Fibroblast of skin of abdomen (primary cell): ENCODE data around the gene CFAP92.

Source experiments
- DNase-seq: peaks from one replicate; pipeline ENCODE4 v3.0.0-alpha.2; 2013

The CFAP92 gene

GRCh38 chr3:129025108-129025507, 31.2 kb upstream of the CFAP92 start:
- no peak for DNase-seq

GRCh38 chr3:129023909-129024308, 30.0 kb upstream of the CFAP92 start:
- DNase-seq = no peak

- no peak for DNase-seq
These were observed 29.1 kb upstream of the CFAP92 start for GRCh38 chr3:129023008-129023358.

GRCh38 chr3:129022114-129023007, 28.5 kb upstream of the CFAP92 start:
- DNase-seq = peak; percentile 39

GRCh38 chr3:129021140-129021551, 27.3 kb upstream of the CFAP92 start:
- no peak for DNase-seq

GRCh38 chr3:129020691-129021090, 26.8 kb upstream of the CFAP92 start:
- no peak for DNase-seq

- DNase-seq = no peak
These were observed 25.4 kb upstream of the CFAP92 start for GRCh38 chr3:129019266-129019665.

- DNase-seq = no peak
These were observed 24.9 kb upstream of the CFAP92 start for GRCh38 chr3:129018751-129019150.

GRCh38 chr3:129018271-129018670, 24.4 kb upstream of the CFAP92 start:
- DNase-seq = no peak

- no peak for DNase-seq
These were observed 23.6 kb upstream of the CFAP92 start for GRCh38 chr3:129017484-129017899.

- DNase-seq = no peak
These were observed 23.0 kb upstream of the CFAP92 start for GRCh38 chr3:129016720-129017483.

GRCh38 chr3:129016356-129016719, 22.5 kb upstream of the CFAP92 start:
- no peak for DNase-seq

GRCh38 chr3:129015388-129016105, 21.7 kb upstream of the CFAP92 start:
- no peak for DNase-seq

GRCh38 chr3:129014793-129015345, 21.0 kb upstream of the CFAP92 start:
- no peak for DNase-seq

- no peak for DNase-seq
These were observed 20.3 kb upstream of the CFAP92 start for GRCh38 chr3:129014148-129014547.

- no peak for DNase-seq
These were observed 19.6 kb upstream of the CFAP92 start for GRCh38 chr3:129013491-129013891.

GRCh38 chr3:129010310-129010956, 16.6 kb upstream of the CFAP92 start:
- no peak for DNase-seq

GRCh38 chr3:129009266-129009665, 15.4 kb upstream of the CFAP92 start:
- DNase-seq = no peak

- DNase-seq = no peak
These were observed 13.9 kb upstream of the CFAP92 start for GRCh38 chr3:129007792-129008191.

GRCh38 chr3:129006864-129007263, 13.0 kb upstream of the CFAP92 start:
- DNase-seq = no peak

- no peak for DNase-seq
These were observed 11.8 kb upstream of the CFAP92 start for GRCh38 chr3:129005526-129006303.
